Left lung (tissue), 10 donors: Measurements from ENCODE around the gene CALR3. TPM values are rescaled to one million over a fixed set of nuclear protein-coding genes. Genes with fewer than 3 reads are reported as not detected.

Experiments used
- ATAC-seq: fragments of 200-7000 bp; cut with Tn5 transposase; one replicate; pipeline ENCODE4 v1.9.1; 2020; ENCODE audit warnings: moderate library complexity
- DNase-seq, 4 donors: peaks; one replicate each; pipeline ENCODE4 v3.0.0-alpha.2; 2013 to 2020
- H3K27ac ChIP-seq, 2 donors: fragments of 200-600 bp; sonication (generic) in 1 of 2; one replicate each; pipeline versions ENCODE4 v1.5.0 to v1.8.0; 2020 to 2021
- H3K27me3 ChIP-seq, 2 donors: fragments of 200-600 bp; sonication (generic) in 1 of 2; one replicate each; pipeline versions ENCODE4 v1.5.0 to v1.8.0; 2020 to 2021
- H3K36me3 ChIP-seq, 2 donors: fragments of 200-600 bp; sonication (generic) in 1 of 2; one replicate each; pipeline versions ENCODE4 v1.5.0 to v1.8.0; 2020 to 2021
- H3K4me1 ChIP-seq, 2 donors: fragments of 200-600 bp; one replicate each; pipeline ENCODE4 v1.8.0; 2021
- H3K4me3 ChIP-seq, 2 donors: fragments of 200-600 bp; sonication (generic) in 1 of 2; one replicate each; pipeline versions ENCODE4 v1.5.0 to v1.8.0; 2020 to 2021; ENCODE audit warnings: mild to moderate bottlenecking in 1 of 2
- H3K9me3 ChIP-seq, 2 donors: fragments of 200-600 bp; sonication (generic) in 1 of 2; one replicate each; pipeline versions ENCODE4 v1.5.0 to v1.8.0; 2020 to 2021
- intact Hi-C, 2 donors: fragments of 100-400 bp; cut with DNase I; formaldehyde crosslinking; loops; one replicate each; pipeline versions ENCODE4 v1.11.2 to v1.14.2; 2022
- polyA plus RNA-seq, 6 donors: library from polyadenylated mRNA; unstranded; fragments of 120-200 nt; gene quantifications; one replicate each; pipeline ENCODE4 v1.2.1, GENCODE V29; 2013; ENCODE audit not compliant: insufficient read length in 6 of 6
- total RNA-seq, 2 donors: library from RNA; stranded (reverse); fragmentation: NEBNext Ultra II Directional; extraction: Animal tissue kit (Norgen Biotek cat#: 25700); gene quantifications; one replicate each; pipeline ENCODE4 v1.2.1, GENCODE V29; 2021
- TF ChIP-seq, protein P1 (sequence below), 2 donors: fragments of 200-600 bp; sonication (generic) in 1 of 2; IDR thresholded peaks; one replicate each; pipeline versions ENCODE4 v1.5.0 to v1.8.0; 2021; ENCODE audit warnings: antibody characterized with exemption in 2 of 2
- donor health status: DM: no; HTN: yes; CAD: no.
- donor health status: DM: no; HTN: no; CAD: no.

Gene CALR3
- total and polyA plus RNA-seq, 8 donors, result 0.26 TPM; not detected in 7

DNA sequence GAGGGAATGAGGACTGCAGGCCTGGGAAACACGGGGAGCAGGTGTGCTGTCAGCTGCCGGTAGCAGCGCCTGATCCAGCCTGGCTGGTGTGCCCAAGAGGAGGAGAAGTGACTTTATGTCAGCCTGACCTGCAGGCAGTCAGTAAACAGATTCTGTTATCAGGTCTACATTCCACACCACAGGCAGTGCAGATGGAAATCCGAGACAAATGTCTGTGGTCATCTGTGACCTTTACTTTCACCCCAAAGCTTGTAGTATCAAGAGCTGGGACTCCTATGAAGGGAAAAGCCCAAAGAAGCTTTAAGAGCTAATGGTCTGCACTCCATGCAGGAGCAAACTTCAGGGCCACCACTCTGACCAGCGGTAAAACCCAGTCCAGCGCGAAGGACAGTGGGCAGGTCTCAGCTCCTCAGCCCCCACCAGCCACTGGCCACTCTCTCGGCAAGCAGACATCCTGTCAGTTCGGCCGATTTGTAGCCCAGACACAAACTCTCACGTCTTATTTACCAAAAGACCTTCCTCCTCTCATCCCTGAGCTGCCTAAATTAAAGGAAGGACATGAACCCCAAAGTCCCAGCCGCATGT lies 31.9 kb downstream of the CALR3 start:
- no peak overlapping the region for H3K27ac ChIP-seq
- no peak overlapping the region for H3K4me3 ChIP-seq
- intact Hi-C loops, result no loop called here
- peaks cover 4 to 40% of the 10 kb centered on the region in 2 donors for H3K4me1 ChIP-seq
- no peaks in the 10 kb centered on the region for H3K27me3 ChIP-seq
- TF ChIP-seq, protein P1, sequence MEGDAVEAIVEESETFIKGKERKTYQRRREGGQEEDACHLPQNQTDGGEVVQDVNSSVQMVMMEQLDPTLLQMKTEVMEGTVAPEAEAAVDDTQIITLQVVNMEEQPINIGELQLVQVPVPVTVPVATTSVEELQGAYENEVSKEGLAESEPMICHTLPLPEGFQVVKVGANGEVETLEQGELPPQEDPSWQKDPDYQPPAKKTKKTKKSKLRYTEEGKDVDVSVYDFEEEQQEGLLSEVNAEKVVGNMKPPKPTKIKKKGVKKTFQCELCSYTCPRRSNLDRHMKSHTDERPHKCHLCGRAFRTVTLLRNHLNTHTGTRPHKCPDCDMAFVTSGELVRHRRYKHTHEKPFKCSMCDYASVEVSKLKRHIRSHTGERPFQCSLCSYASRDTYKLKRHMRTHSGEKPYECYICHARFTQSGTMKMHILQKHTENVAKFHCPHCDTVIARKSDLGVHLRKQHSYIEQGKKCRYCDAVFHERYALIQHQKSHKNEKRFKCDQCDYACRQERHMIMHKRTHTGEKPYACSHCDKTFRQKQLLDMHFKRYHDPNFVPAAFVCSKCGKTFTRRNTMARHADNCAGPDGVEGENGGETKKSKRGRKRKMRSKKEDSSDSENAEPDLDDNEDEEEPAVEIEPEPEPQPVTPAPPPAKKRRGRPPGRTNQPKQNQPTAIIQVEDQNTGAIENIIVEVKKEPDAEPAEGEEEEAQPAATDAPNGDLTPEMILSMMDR (IDR thresholded peaks at IDR 0.05), result no peak
- H3K9me3 ChIP-seq, result no peaks in the 10 kb centered on the region
- DNase-seq (no peak), ATAC-seq (no peak)
- H3K36me3 ChIP-seq, result no peaks in the 10 kb centered on the region

DNA sequence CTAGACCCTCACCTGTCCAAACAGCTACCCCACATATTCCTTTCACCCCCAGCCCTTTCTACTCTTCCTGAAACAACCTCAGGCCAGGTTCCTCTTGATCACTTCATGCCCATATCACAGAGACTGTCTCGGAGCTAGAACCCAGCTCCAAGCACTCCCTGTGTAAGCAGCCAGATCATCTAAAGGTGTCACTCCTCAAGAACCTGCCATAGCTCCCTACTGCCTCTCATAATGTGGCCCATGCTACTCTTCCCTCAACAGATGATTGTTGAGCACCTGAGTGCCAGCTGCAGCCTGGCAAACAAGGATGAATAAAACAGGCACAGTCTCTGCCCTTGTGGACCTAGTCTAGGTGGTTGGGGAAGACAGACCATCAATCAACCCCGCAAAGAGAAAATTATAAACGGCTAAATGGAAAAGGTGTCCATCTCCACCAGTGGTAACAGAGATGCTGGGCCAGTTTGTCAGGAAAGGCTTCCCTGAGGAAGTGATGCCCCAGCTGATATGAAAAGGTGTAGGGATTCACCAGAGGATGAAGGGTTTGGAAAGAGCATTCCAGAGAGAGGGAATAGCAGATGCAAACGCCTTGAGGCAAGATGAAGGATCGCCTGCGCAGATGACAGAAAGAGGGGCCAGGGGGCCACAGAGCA lies 32.5 kb downstream of the CALR3 start:
- intact Hi-C loops, result no loop called here
- Histone ChIP-seq H3K27ac (no peak overlapping the region), H3K4me1 (peaks cover 4 to 44% of the 10 kb centered on the region in 2 donors), H3K36me3 (no peaks in the 10 kb centered on the region), H3K27me3 (no peaks in the 10 kb centered on the region), H3K9me3 (no peaks in the 10 kb centered on the region), H3K4me3 (no peak overlapping the region)
- ATAC-seq (no peak), DNase-seq (no peak)
- TF ChIP-seq, protein P1 (IDR thresholded peaks at IDR 0.05), result no peak

GRCh38 chr19:16462757-16463250 lies 33.2 kb downstream of the CALR3 start:
- ATAC-seq (peak; percentile 17), DNase-seq (no peak)
- no peaks in the 10 kb centered on the region for H3K36me3 ChIP-seq
- H3K27me3 ChIP-seq, result no peaks in the 10 kb centered on the region
- no peaks in the 10 kb centered on the region for H3K9me3 ChIP-seq
- H3K4me3 ChIP-seq, result no peak overlapping the region
- H3K27ac ChIP-seq, result peak overlapping the region in 1 of 2 donors; percentile 41
- TF ChIP-seq, protein P1 (IDR thresholded peaks at IDR 0.05), result no peak
- intact Hi-C loops, result no loop called here
- peaks cover 9 to 51% of the 10 kb centered on the region in 2 donors for H3K4me1 ChIP-seq

- Histone ChIP-seq H3K9me3 (no peaks in the 10 kb centered on the region), H3K27me3 (no peaks in the 10 kb centered on the region), H3K27ac (peak overlapping the region in 1 of 2 donors; percentile 41), H3K36me3 (no peaks in the 10 kb centered on the region), H3K4me1 (peaks cover 18 to 62% of the 10 kb centered on the region in 2 donors), H3K4me3 (no peak overlapping the region)
- intact Hi-C loops, result no loop called here
- TF ChIP-seq, protein P1 (IDR thresholded peaks at IDR 0.05), result no peak
- no peak for ATAC-seq
- DNase-seq, result no peak
Measured at GRCh38 chr19:16461630-16462051, 34.3 kb downstream of the CALR3 start.

DNA sequence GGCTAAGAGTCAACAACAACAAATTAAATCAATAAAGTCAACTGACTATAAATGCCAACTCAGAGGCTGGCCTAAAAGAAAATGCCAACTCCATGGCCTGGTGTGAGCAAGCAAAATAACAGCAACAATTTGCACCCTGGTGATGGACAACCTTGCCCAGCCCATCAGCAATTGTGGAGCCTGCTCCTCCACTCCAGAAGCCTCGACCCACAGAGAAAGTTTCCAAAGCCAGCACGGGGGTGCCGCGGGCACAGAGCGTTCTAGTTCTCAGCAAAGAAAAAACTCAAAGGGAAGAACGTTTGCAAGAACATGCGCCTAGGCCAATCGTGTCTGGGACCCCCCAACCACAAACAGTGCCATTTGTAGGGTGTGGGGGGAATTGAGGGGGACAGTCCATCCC lies 35.5 kb downstream of the CALR3 start:
- no peaks in the 10 kb centered on the region for H3K9me3 ChIP-seq
- TF ChIP-seq, protein P1 (IDR thresholded peaks at IDR 0.05), result no peak
- no peak overlapping the region for H3K27ac ChIP-seq
- peaks cover 18 to 65% of the 10 kb centered on the region in 2 donors for H3K4me1 ChIP-seq
- ATAC-seq (no peak), DNase-seq (no peak)
- intact Hi-C loops, result no loop called here
- H3K27me3 ChIP-seq, result no peaks in the 10 kb centered on the region
- no peaks in the 10 kb centered on the region for H3K36me3 ChIP-seq
- H3K4me3 ChIP-seq, result no peak overlapping the region
